Measurements from ENCODE around the gene TRAPPC2L.

TRAPPC2L gene

DNA sequence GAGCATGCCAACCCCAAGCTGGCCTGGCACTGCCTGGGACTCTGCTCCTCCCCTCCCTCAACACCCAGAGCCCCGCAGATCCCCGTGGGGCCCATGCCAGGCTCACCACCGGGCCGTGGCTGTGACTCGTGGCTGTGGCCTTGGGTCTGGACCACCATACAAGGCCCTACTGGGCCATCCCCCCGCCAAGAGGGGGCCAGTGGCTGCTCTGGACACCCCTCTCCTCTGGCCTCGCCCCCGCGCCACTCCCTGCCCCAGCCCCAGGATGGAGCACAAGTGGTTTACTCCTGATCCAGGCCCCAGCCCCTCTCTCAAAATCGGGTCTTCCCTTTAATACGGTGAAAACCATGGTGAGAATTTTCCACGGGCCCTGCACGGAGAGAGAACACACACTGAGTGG is 6.5 kb downstream of the TRAPPC2L start:
- peaks cover 10% of the 10 kb centered on the region for H3K4me1 ChIP-seq (ENCODE audit: control insufficient read depth, insufficient read depth, low read length)
- no peak overlapping the region for H3K27ac ChIP-seq (ENCODE audit: low read length)
- H3K36me3 ChIP-seq (ENCODE audit: control insufficient read depth in 2 of 2, insufficient read depth in 2 of 2, low read length in 2 of 2) = peaks cover 27 to 30% of the 10 kb centered on the region in 2 donors
- H3K9ac ChIP-seq (ENCODE audit: low read length in 2 of 2) = no peak overlapping the region
- H3K27me3 ChIP-seq (ENCODE audit: control insufficient read depth in 1 of 2, insufficient read depth in 2 of 2, low read length in 2 of 2) = peaks cover 0 to 3% of the 10 kb centered on the region in 2 donors
- H3K9me3 ChIP-seq (ENCODE audit: control insufficient read depth in 2 of 2, low read length in 2 of 2) = no peaks in the 10 kb centered on the region
- H3K4me3 ChIP-seq (ENCODE audit: low read length in 2 of 2) = no peak overlapping the region

DNA sequence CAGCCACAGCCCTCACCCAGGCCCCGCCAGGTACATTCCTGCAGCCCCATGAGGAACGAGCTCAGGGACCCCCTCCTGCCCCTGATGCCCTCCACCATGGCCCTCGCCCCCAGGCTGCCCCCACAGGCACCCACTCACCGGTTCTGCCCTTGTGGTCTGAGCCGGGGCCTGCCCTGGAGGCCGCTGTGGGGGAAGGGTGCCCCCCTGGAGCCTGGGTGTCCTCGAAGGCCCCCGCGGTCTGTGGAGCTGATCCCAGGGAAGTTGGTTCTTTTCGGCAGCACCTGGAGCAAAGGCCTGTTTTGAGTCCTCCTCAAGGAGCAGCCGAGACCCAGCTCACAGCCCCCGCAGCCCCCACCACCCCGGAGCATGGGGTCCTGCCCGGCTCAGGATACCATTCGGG is 7.2 kb downstream of the TRAPPC2L start:
- Histone ChIP-seq H3K27me3 (ENCODE audit: control insufficient read depth in 1 of 2, insufficient read depth in 2 of 2, low read length in 2 of 2) (peaks cover 0 to 3% of the 10 kb centered on the region in 2 donors), H3K9ac (ENCODE audit: low read length in 2 of 2) (no peak overlapping the region), H3K36me3 (ENCODE audit: control insufficient read depth in 2 of 2, insufficient read depth in 2 of 2, low read length in 2 of 2) (peaks cover 25 to 26% of the 10 kb centered on the region in 2 donors), H3K27ac (ENCODE audit: low read length) (no peak overlapping the region), H3K9me3 (ENCODE audit: control insufficient read depth in 2 of 2, low read length in 2 of 2) (no peaks in the 10 kb centered on the region), H3K4me1 (ENCODE audit: control insufficient read depth, insufficient read depth, low read length) (peaks cover 5% of the 10 kb centered on the region), H3K4me3 (ENCODE audit: low read length in 2 of 2) (no peak overlapping the region)

DNA sequence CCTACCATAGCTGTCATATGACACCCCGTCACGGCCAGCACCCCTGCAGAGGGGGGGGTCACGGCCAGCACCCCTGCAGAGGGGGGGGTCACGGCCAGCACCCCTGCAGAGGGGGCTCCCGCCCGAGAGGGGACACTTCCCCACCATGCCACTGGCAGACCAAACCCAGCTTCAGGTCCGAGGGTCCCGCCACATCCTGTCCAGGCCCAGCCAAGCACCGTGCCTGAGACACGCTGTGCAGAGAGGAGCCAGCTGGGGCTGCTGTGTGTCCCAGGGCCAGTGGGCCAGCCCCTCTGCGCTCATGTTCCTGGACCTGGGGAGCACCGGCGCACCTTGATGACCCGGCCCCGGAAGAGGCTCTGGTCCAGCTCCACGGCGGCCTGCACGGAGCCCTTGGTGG is 7.6 kb downstream of the TRAPPC2L start:
- H3K9ac ChIP-seq (ENCODE audit: low read length in 2 of 2) = no peak overlapping the region
- no peak overlapping the region for H3K4me3 ChIP-seq (ENCODE audit: low read length in 2 of 2)
- H3K27ac ChIP-seq (ENCODE audit: low read length) = no peak overlapping the region
- H3K9me3 ChIP-seq (ENCODE audit: control insufficient read depth in 2 of 2, low read length in 2 of 2) = no peaks in the 10 kb centered on the region
- H3K4me1 ChIP-seq (ENCODE audit: control insufficient read depth, insufficient read depth, low read length) = peaks cover under 1% of the 10 kb centered on the region
- peaks cover 21 to 22% of the 10 kb centered on the region in 2 donors for H3K36me3 ChIP-seq (ENCODE audit: control insufficient read depth in 2 of 2, insufficient read depth in 2 of 2, low read length in 2 of 2)
- H3K27me3 ChIP-seq (ENCODE audit: control insufficient read depth in 1 of 2, insufficient read depth in 2 of 2, low read length in 2 of 2) = peaks cover 0 to 3% of the 10 kb centered on the region in 2 donors

DNA sequence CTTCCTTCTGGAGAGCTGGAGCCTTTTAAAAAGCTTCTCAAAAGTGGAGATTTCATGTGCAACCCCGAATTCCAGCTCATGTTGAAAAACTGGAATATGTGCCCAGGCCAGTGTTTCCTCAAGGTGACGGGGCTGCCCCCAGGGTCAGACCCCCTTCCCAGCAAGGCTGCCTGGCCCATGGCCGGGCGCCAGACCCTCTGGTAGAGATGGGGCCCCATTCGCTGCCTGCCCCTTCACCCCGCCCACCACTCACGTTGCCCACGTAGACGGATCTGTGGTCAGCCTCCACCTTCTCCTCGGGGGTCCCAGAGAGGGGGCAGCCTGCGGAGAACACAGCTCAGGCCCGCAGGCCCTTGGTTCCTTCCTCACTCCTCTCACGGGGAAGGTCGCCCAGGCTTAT is 8.4 kb downstream of the TRAPPC2L start:
- Histone ChIP-seq H3K27me3 (ENCODE audit: control insufficient read depth in 1 of 2, insufficient read depth in 2 of 2, low read length in 2 of 2) (peaks cover 0 to 5% of the 10 kb centered on the region in 2 donors), H3K4me3 (ENCODE audit: low read length in 2 of 2) (no peak overlapping the region), H3K9ac (ENCODE audit: low read length in 2 of 2) (no peak overlapping the region), H3K9me3 (ENCODE audit: control insufficient read depth in 2 of 2, low read length in 2 of 2) (no peaks in the 10 kb centered on the region), H3K4me1 (ENCODE audit: control insufficient read depth, insufficient read depth, low read length) (no peaks in the 10 kb centered on the region), H3K36me3 (ENCODE audit: control insufficient read depth in 2 of 2, insufficient read depth in 2 of 2, low read length in 2 of 2) (peaks cover 13 to 14% of the 10 kb centered on the region in 2 donors), H3K27ac (ENCODE audit: low read length) (no peak overlapping the region)

- H3K9ac ChIP-seq (ENCODE audit: low read length in 2 of 2) = no peak overlapping the region
- H3K27me3 ChIP-seq (ENCODE audit: control insufficient read depth in 1 of 2, insufficient read depth in 2 of 2, low read length in 2 of 2) = peaks cover 0 to 7% of the 10 kb centered on the region in 2 donors
- H3K36me3 ChIP-seq (ENCODE audit: control insufficient read depth in 2 of 2, insufficient read depth in 2 of 2, low read length in 2 of 2) = peaks cover 10% of the 10 kb centered on the region in 2 donors
- H3K27ac ChIP-seq (ENCODE audit: low read length) = no peak overlapping the region
- H3K4me1 ChIP-seq (ENCODE audit: control insufficient read depth, insufficient read depth, low read length) = no peaks in the 10 kb centered on the region
- no peak overlapping the region for H3K4me3 ChIP-seq (ENCODE audit: low read length in 2 of 2)
- no peaks in the 10 kb centered on the region for H3K9me3 ChIP-seq (ENCODE audit: control insufficient read depth in 2 of 2, low read length in 2 of 2)
Measured at GRCh38 chr16:88865742-88866141, 8.8 kb downstream of the TRAPPC2L start.

GRCh38 chr16:88866151-88866920 is 9.4 kb downstream of the TRAPPC2L start, which contains the start of gene PABPN1L:
TSS of gene PABPN1L (minus strand) at chr16:88866660. CDS start at chr16:88866606, 54 bp downstream.
- Histone ChIP-seq H3K27ac (ENCODE audit: low read length) (no peak within 1 kb of the TSS), H3K9ac (ENCODE audit: low read length in 2 of 2) (no peak within 1 kb of the TSS)

DNA sequence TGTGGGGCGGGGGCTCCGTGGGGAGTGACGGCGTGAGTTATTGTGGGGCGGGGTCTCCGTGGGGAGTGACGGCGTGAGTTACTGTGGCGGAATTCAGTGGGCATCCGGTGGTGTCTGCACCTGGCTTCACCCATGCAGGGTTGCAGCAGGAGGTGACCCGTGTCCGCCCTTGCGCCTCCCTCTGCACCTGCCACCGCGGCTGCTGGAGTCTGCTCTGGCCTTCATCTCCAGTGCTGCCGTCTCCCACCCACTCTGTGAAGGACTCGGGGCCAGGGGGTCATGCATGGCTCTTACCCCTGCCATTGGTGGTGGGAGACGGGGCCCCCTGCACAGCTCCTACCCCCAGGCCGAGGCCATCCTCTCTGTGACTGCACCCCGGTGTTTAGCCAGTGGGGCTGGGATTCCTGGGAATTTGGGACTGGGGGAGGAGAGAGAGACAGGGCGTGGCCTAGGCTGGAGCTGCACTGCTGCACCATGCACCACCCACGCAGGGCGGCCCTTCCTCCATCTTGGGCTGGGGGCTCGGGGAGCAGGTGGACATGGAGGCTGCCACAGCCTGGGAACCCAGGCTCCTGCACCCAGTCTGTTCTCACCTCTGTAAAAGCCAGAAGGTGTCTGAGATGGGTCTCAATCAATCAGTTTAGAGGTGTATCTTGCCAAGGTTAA is 10.8 kb downstream of the TRAPPC2L start:
- no peak overlapping the region for H3K9ac ChIP-seq (ENCODE audit: low read length in 2 of 2)
- peaks cover 3 to 14% of the 10 kb centered on the region in 2 donors for H3K27me3 ChIP-seq (ENCODE audit: control insufficient read depth in 1 of 2, insufficient read depth in 2 of 2, low read length in 2 of 2)
- peaks cover 2% of the 10 kb centered on the region for H3K4me1 ChIP-seq (ENCODE audit: control insufficient read depth, insufficient read depth, low read length)
- peaks cover 0 to under 1% of the 10 kb centered on the region in 2 donors for H3K36me3 ChIP-seq (ENCODE audit: control insufficient read depth in 2 of 2, insufficient read depth in 2 of 2, low read length in 2 of 2)
- no peaks in the 10 kb centered on the region for H3K9me3 ChIP-seq (ENCODE audit: control insufficient read depth in 2 of 2, low read length in 2 of 2)
- H3K27ac ChIP-seq (ENCODE audit: low read length) = no peak overlapping the region
- no peak overlapping the region for H3K4me3 ChIP-seq (ENCODE audit: low read length in 2 of 2)

More at GRCh38 chr16:88866151-88866920, 9.4 kb downstream of the TRAPPC2L start, which contains the start of gene PABPN1L:
- peaks cover 7 to 8% of the 10 kb centered on the region in 2 donors for H3K36me3 ChIP-seq (ENCODE audit: control insufficient read depth in 2 of 2, insufficient read depth in 2 of 2, low read length in 2 of 2)
- H3K27me3 ChIP-seq (ENCODE audit: control insufficient read depth in 1 of 2, insufficient read depth in 2 of 2, low read length in 2 of 2) = peaks cover 0 to 8% of the 10 kb centered on the region in 2 donors
- H3K9me3 ChIP-seq (ENCODE audit: control insufficient read depth in 2 of 2, low read length in 2 of 2) = no peaks in the 10 kb centered on the region
- no peak within 1 kb of the TSS for H3K4me3 ChIP-seq (ENCODE audit: low read length in 2 of 2)
- peaks cover under 1% of the 10 kb centered on the region for H3K4me1 ChIP-seq (ENCODE audit: control insufficient read depth, insufficient read depth, low read length)

DNA sequence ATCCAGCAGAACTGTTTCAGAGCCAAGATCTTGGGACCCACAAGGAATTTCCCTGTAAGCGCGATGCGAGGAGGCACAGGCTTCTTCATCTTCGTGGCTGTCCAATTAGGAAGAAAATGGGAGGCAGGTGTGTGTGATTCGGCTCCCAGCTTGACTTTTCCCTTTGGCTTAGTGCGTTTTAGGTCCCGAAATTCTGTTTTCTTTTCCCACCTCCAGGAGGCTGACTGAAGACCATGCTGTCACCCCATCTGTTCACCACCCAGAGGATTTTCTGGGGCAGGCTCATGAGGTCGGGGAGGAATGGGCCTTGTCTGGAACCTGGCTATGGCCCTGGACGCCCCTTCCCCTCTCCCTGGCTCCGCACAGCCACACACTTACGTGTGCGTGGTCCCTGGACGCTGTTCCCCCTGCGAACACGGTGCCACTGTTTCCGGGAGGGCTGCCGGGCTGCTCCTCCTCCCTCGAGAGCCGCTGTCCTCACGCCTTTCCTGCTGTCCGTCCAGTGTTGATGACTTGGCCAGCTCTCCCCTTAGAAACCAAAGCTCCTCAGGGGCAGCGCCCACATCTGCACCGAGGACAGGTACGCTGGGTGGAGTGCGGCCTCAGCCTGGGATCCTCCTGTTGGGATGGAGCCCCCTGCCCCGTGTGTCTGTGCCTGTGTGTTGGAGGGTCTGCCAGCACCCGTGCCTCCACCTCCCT is 12.2 kb downstream of the TRAPPC2L start:
- peaks cover 3 to 14% of the 10 kb centered on the region in 2 donors for H3K27me3 ChIP-seq (ENCODE audit: control insufficient read depth in 1 of 2, insufficient read depth in 2 of 2, low read length in 2 of 2)

DNA sequence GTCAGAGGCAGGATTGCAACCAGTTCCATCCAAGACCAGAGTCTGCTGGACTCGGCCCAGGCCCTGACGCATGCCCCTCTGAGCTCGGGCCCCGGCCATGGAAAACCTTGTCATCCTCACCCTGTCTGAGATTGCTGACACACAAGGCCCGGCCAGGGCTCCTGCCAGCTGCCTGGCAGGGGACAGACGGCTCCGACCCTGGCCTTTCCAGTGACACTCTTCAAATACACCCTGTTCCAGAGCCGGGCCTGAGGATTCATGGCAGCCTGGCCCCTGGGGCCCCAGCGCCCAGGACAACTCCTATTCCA is 12.7 kb downstream of the TRAPPC2L start:
- Histone ChIP-seq H3K9ac (ENCODE audit: low read length in 2 of 2) (no peak overlapping the region), H3K4me3 (ENCODE audit: low read length in 2 of 2) (no peak overlapping the region), H3K27ac (ENCODE audit: low read length) (no peak overlapping the region), H3K36me3 (ENCODE audit: control insufficient read depth in 2 of 2, insufficient read depth in 2 of 2, low read length in 2 of 2) (no peaks in the 10 kb centered on the region), H3K27me3 (ENCODE audit: control insufficient read depth in 1 of 2, insufficient read depth in 2 of 2, low read length in 2 of 2) (peaks cover 3 to 14% of the 10 kb centered on the region in 2 donors), H3K4me1 (ENCODE audit: control insufficient read depth, insufficient read depth, low read length) (peaks cover 2% of the 10 kb centered on the region), H3K9me3 (ENCODE audit: control insufficient read depth in 2 of 2, low read length in 2 of 2) (no peaks in the 10 kb centered on the region)

More for the DNA sequence above, 12.2 kb downstream of the TRAPPC2L start:
- Histone ChIP-seq H3K4me1 (ENCODE audit: control insufficient read depth, insufficient read depth, low read length) (peaks cover 2% of the 10 kb centered on the region), H3K36me3 (ENCODE audit: control insufficient read depth in 2 of 2, insufficient read depth in 2 of 2, low read length in 2 of 2) (no peaks in the 10 kb centered on the region), H3K9me3 (ENCODE audit: control insufficient read depth in 2 of 2, low read length in 2 of 2) (no peaks in the 10 kb centered on the region), H3K27ac (ENCODE audit: low read length) (no peak overlapping the region), H3K4me3 (ENCODE audit: low read length in 2 of 2) (no peak overlapping the region), H3K9ac (ENCODE audit: low read length in 2 of 2) (no peak overlapping the region)

DNA sequence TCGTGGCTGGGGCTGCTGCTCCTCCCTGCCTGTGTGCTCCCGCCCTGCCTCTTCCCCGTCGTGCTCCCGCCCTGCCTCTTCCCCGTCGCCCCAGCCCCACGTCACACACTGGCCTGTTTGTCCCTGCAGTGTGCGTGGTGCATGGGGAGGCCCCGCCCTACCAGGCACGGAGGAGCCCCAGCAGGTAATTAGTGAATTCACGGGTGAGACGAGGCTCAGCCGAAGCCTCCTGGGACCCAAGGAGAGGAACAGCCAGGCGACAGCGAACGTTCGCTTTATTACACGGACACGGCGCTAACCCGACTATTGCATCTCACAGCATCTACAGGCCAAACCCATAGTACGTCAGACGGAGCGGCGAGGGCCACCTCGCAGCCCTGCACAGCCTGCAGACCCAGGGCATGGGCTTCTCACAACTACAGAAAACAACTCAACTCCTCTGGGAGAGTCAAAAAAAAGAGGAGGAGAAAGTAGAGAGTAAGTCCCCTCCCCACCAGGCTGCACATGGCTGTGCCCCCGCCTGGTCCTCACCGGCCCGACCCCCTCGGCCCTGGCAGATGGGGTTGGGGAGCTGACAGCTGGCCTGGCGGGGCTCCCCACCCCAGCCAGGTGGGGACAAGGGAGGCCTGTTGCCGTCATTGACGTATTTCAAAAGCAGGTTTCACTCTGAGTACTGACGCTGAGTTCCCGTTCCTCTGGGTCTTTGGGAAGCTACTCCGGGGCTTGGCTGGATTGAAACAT is 13.9 kb downstream of the TRAPPC2L start:
- Histone ChIP-seq H3K27ac (ENCODE audit: low read length) (no peak overlapping the region), H3K27me3 (ENCODE audit: control insufficient read depth in 1 of 2, insufficient read depth in 2 of 2, low read length in 2 of 2) (peaks cover 3 to 14% of the 10 kb centered on the region in 2 donors), H3K9ac (ENCODE audit: low read length in 2 of 2) (no peak overlapping the region), H3K4me3 (ENCODE audit: low read length in 2 of 2) (peak overlapping the region in 1 of 2 donors; percentile 49), H3K9me3 (ENCODE audit: control insufficient read depth in 2 of 2, low read length in 2 of 2) (no peaks in the 10 kb centered on the region), H3K36me3 (ENCODE audit: control insufficient read depth in 2 of 2, insufficient read depth in 2 of 2, low read length in 2 of 2) (no peaks in the 10 kb centered on the region), H3K4me1 (ENCODE audit: control insufficient read depth, insufficient read depth, low read length) (peaks cover 2% of the 10 kb centered on the region)

Measured in stomach smooth muscle (tissue), 2 donors.